GM06990 (cell line): ENCODE results near the gene C6orf89.
A peak's percentile ranks its signal among the peaks of the same experiment; 100 is the strongest.

Experiments
- DNase-seq: peaks from one replicate; pipeline ENCODE4 v3.0.0-alpha.2; 2011; ENCODE audit not compliant: insufficient read length; ENCODE audit errors: extremely low read depth
- H3K27me3 ChIP-seq: replicated peaks from 2 replicates; pipeline ENCODE4 v1.6.0; 2011; ENCODE audit warnings: low read length; ENCODE audit not compliant: control insufficient read depth, insufficient read depth
- H3K36me3 ChIP-seq: 2 replicates; pipeline ENCODE4 v1.5.1; 2011; ENCODE audit warnings: low read length; ENCODE audit not compliant: control insufficient read depth, insufficient read depth
- H3K4me3 ChIP-seq: replicated peaks from 2 replicates; pipeline ENCODE4 v1.5.1; 2011; ENCODE audit warnings: low read depth, mild to moderate bottlenecking, control low read depth, low read length
- CTCF ChIP-seq: IDR thresholded peaks from 2 replicates; pipeline ENCODE4 v1.5.1; 2011; ENCODE audit warnings: low read length, control low read depth, mild to moderate bottlenecking, inconsistent platforms; ENCODE audit not compliant: insufficient read depth, poor library complexity, severe bottlenecking

The C6orf89 gene

GRCh38 chr6:36885461-36886401 lies at the start of gene C6orf89:
TSS of gene C6orf89 (plus strand) at chr6:36885952. CDS start at chr6:36899445, 13,493 bp downstream.
- Histone ChIP-seq H3K36me3 (no peaks in the 10 kb centered on the region), H3K27me3 (no peaks in the 10 kb centered on the region), H3K4me3 (peak within 1 kb of the TSS; percentile 89)
- TF ChIP-seq CTCF: peak; percentile 84
- DNase-seq: peak; percentile 93

GRCh38 chr6:36836111-36837021 lies 49.4 kb upstream of the C6orf89 start:
- peak; percentile 48 for TF ChIP-seq CTCF
- H3K4me3 ChIP-seq: no peak overlapping the region
- H3K36me3 ChIP-seq: no peaks in the 10 kb centered on the region
- no peak for DNase-seq
- peaks cover 6% of the 10 kb centered on the region; the same call in 1 of the 2 replicates for H3K27me3 ChIP-seq

- Histone ChIP-seq H3K27me3 (peaks cover 6% of the 10 kb centered on the region; the same call in 1 of the 2 replicates), H3K4me3 (no peak overlapping the region), H3K36me3 (no peaks in the 10 kb centered on the region)
- DNase-seq: no peak
- no peak for TF ChIP-seq CTCF
These were observed 48.8 kb upstream of the C6orf89 start for GRCh38 chr6:36837022-36837339.

- peaks cover 6% of the 10 kb centered on the region; the same call in 1 of the 2 replicates for H3K27me3 ChIP-seq
- DNase-seq: no peak
- TF ChIP-seq CTCF: no peak
- H3K36me3 ChIP-seq: no peaks in the 10 kb centered on the region
- H3K4me3 ChIP-seq: no peak overlapping the region
These were observed 48.1 kb upstream of the C6orf89 start for GRCh38 chr6:36837686-36838085.

- Histone ChIP-seq H3K36me3 (no peaks in the 10 kb centered on the region), H3K27me3 (peaks cover 6% of the 10 kb centered on the region; the same call in 1 of the 2 replicates), H3K4me3 (peak within 1 kb of the TSS; percentile 17)
- DNase-seq: no peak
- TF ChIP-seq CTCF: no peak
These were observed 46.6 kb upstream of the C6orf89 start, which contains the start of gene CPNE5 for GRCh38 chr6:36838896-36839748. TSS of gene CPNE5 (minus strand) at chr6:36839444. CDS start at chr6:36839377, 67 bp downstream.
